NCI-H460 (cell line): ENCODE measurements around the gene WDR19. TPM values are rescaled to one million over a fixed set of nuclear protein-coding genes. Genes with fewer than 3 reads are reported as not detected.
"Not testable (repeated sequence)": the region's sequence is repeated elsewhere in the genome, so short reads cannot be mapped to it uniquely, and the experiment has no call there.

Source experiments
- DNase-seq: peaks from one replicate; pipeline ENCODE4 v3.0.0-alpha.2; 2016; ENCODE audit warnings: low read depth; ENCODE audit errors: extremely low read depth
- small RNA-seq, 2 experiments: library from RNA; depleted of rRNA; stranded (forward); fragments of <200 nt; gene quantifications; one replicate each; pipeline ENCODE3, GENCODE V24; 2014
- total RNA-seq: library from RNA; depleted of rRNA; stranded (reverse); fragments of >200 nt; shearing (Covaris generic); gene quantifications from 2 replicates; pipeline ENCODE4 v1.2.3, GENCODE V29; 2014; rRNA removed

Gene WDR19
- total RNA-seq, 1 experiment from 2014 or later, result 18.6 TPM

- DNase-seq, result not testable (repeated sequence)
Observed at GRCh38 chr4:39292433-39292832, 110.1 kb downstream of the WDR19 start.

GRCh38 chr4:39295784-39296183 lies 113.5 kb downstream of the WDR19 start:
- DNase-seq, result no peak

DNA sequence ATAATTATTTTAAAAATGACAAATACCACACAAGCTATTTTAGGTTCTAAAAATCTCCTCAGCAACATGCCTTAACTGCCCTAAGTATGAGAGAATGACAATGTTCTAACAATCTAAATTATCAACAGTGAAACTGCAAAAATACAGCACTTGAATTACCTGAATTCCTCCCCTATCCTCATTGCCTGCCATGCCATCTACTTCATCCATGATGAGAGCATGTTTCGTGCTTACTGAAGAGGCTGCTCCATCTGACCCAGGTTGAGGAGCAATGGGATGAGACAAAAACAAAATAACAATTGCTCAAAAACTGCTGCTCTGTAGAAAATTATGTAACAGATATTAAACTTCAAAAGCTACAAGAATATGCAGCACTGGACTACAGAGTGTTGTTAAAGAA lies 120.6 kb downstream of the WDR19 start:
- DNase-seq, result no peak

DNA sequence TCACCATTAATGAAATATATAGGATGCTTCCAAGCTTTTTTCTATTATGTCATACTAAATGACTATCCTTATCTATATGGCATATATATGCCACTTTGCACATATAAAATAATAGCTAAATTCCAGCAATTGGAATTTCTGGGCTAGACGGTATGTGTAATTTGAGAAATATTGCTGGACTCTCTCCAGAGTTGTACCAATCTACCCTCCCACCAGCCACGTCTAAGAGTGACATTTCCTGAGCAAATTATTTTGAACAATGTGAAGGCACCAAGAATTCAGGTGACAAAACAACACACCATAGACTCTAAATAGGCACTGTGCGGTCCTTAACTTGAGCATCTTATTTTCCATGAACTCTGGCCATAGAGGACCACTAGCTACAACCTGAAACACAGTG lies 121.5 kb downstream of the WDR19 start:
- DNase-seq, result no peak

DNA sequence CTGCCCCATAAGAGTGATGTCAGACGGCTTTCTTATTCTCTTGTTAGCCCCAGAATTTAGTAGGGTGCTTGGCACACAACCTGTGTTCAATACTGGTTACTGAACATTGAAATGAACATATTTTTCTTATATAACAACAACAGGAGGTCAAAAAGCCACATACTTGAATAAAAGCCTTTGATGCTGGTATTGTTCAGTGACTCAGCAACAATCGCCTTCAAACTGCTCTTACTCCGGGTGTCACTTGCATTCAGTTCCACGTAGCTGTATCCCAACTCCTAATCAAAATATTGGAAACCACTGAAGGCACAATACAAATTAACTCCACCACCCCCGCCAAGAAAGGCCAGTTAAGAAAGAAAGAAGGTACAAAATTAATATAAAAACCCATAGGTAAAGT lies 122.3 kb downstream of the WDR19 start:
- DNase-seq, result peak; percentile 44

- DNase-seq, result no peak
Observed at GRCh38 chr4:39305912-39306677, 123.8 kb downstream of the WDR19 start.

GRCh38 chr4:39308611-39309010 lies 126.3 kb downstream of the WDR19 start:
- no peak for DNase-seq

DNA sequence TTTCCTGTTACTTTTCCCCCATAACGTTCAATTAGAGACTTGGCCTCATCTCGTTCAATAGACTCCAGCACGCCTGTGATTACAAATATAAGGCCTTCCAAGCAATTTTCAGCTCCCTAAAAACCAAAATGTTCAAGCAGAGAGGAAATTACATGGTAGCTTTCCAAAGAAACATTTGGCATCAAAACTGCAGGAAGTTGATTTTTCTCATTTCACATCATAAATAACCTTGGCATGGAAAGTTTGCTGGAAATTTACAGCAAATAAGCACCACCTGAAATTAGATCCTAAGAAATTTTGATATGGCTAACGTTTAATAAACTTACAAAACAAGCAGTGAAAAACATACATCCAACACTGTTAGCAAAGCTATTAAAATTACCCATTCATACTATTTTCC lies 130.5 kb downstream of the WDR19 start:
- no peak for DNase-seq

- DNase-seq, result peak; percentile 37
Observed at GRCh38 chr4:39319676-39320075, 137.3 kb downstream of the WDR19 start.

GRCh38 chr4:39320381-39321115 lies 138.2 kb downstream of the WDR19 start:
- no peak for DNase-seq

DNA sequence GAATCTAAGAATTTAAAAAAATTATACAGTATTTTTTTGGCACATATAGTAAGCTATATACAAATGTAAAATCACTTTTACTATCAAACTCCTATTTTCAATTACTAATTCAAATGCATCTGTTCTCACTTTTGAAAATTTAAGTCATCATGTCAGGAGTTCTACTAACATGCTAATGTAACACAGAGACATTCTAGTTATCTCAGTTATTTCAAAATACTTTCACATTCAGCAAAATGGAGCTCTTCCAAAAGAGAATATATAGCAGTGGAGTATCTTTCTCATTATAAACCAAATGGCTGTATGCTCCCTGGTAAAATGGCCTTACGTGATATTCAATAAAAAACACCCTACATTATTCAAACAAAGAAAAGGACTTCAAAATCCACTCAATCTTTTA lies 141.5 kb downstream of the WDR19 start:
- no peak for DNase-seq

DNA sequence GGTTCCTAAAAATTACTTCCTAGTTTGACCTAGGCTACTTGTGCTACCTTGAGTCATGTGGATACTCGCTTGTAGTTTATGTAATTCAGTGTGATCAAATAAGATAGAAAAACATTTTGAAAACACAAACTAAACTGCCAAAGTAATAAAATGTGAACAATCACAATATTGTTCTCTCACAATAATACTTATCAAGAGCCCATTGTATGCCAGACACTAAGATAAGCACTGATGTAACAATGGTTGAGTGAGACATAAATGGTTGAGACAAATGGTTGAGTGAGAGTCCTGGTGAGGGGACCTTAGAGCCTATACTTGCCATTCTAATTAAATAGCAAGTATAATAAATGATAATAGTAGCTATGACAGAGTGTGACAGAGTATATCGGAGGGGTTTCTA lies 142.1 kb downstream of the WDR19 start:
- no peak for DNase-seq

GRCh38 chr4:39324897-39325613 lies 142.7 kb downstream of the WDR19 start:
- no peak for DNase-seq

- no peak for DNase-seq
Observed at GRCh38 chr4:39326468-39326977, 144.2 kb downstream of the WDR19 start.

- no peak for DNase-seq
Observed at GRCh38 chr4:39330353-39330752, 148.0 kb downstream of the WDR19 start.

DNA sequence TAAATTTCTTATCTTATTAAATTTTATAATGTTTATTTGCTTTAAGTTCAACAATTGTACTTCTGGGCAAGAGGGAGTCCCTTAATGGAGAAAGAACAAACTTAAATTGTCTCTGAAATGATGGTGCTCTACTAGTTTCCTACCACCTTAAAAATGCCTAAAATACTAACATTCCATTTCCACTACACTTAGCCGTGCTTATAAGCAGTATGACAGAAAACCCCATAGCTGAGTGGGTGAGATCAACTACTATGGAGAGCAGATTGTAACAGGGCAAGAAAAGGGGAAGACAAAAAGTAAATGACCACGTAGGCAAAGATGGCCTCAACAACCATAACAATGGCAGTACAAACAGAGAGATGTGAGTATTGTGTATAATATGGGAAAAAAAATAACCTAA lies 148.9 kb downstream of the WDR19 start:
- DNase-seq, result no peak

Small RNA genes within 50 kb of the gene (small RNA-seq; reads per million reads assigned to genes)
- gene RNU6-32P, result 0 reads per million in 2 experiments

Other genes with a start within 250 kb of the WDR19 start
- gene TMEM156, start 150.1 kb upstream of the WDR19 start, total RNA-seq, result 5.8 and 7.2 TPM in 2 replicates
- 46.2 and 55.1 TPM in 2 replicates for gene KLHL5, start 120.3 kb upstream of the WDR19 start, total RNA-seq
- 51.8 and 53.7 TPM in 2 replicates for gene RFC1, start 183.8 kb downstream of the WDR19 start, total RNA-seq
- gene KLB, start 224.4 kb downstream of the WDR19 start, total RNA-seq, result not detected in 2 replicates